SK-N-MC (cell line): ENCODE data around the gene RBMS1.

Experiments used
- DNase-seq: peaks from one replicate; pipeline ENCODE4 v3.0.0-alpha.2; 2011; ENCODE audit warnings: low read depth, low spot score
- H3K27ac ChIP-seq: fragments of 200-600 bp; sonication (generic); 2 replicates; pipeline ENCODE4 v1.5.1; 2016; ENCODE audit warnings: mixed run types
- H3K36me3 ChIP-seq: fragments of 200-600 bp; sonication (generic); 2 replicates; pipeline ENCODE4 v1.6.1; 2017; ENCODE audit warnings: antibody characterized with exemption, low read length, mixed read lengths; ENCODE audit not compliant: insufficient read depth
- H3K4me3 ChIP-seq: fragments of 200-600 bp; sonication (generic); 2 replicates; pipeline ENCODE4 v1.5.1; 2016
- H3K9ac ChIP-seq: fragments of 200-600 bp; sonication (generic); 2 replicates; pipeline ENCODE4 v1.8.0; 2017; ENCODE audit warnings: mixed run types, mixed read lengths; ENCODE audit not compliant: insufficient read length
- H3K9me3 ChIP-seq: fragments of 200-600 bp; sonication (generic); 2 replicates; pipeline ENCODE4 v1.6.1; 2017; ENCODE audit warnings: low read depth, mild to moderate bottlenecking, antibody characterized with exemption, low read length, moderate library complexity, mixed read lengths
- EZH2 ChIP-seq: fragments of 200-600 bp; sonication (generic); IDR thresholded peaks from one replicate; pipeline ENCODE4 v1.6.1; 2017; ENCODE audit warnings: antibody characterized with exemption
- FOXP2 ChIP-seq: optimal IDR thresholded peaks from 2 replicates; pipeline ENCODE3; 2011; ENCODE audit warnings: mild to moderate bottlenecking, moderate library complexity; ENCODE audit not compliant: insufficient read depth; ENCODE audit errors: extremely low read length, control extremely low read depth
- POLR2AphosphoS5 ChIP-seq: IDR thresholded peaks from 2 replicates; pipeline ENCODE4 v1.6.1; 2012; ENCODE audit warnings: mild to moderate bottlenecking, low read depth, low read length, borderline replicate concordance

Gene RBMS1

DNA sequence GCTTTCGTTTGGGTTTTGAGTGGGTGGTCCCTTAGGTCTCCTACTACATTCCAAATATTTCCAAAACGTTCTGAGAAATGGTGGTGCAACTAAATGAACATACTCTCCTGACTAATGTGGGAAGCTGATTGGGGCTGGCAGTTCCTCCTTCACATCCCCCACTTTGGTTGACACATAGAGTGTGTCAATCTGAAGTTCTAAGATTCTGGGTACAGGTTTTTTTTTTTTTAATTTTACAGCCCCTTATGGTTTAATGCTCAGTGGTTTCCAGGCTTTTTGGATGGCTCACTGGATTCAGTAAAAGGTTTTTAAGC lies 235.2 kb downstream of the RBMS1 start:
- TF ChIP-seq FOXP2 (no peak), EZH2 (no peak), POLR2AphosphoS5 (no peak)
- no peak for DNase-seq
- no peaks in the 10 kb centered on the region for H3K9me3 ChIP-seq
- no peak overlapping the region for H3K9ac ChIP-seq
- H3K36me3 ChIP-seq: no peaks in the 10 kb centered on the region
- H3K4me3 ChIP-seq: no peak overlapping the region
- H3K27ac ChIP-seq: no peak overlapping the region

DNA sequence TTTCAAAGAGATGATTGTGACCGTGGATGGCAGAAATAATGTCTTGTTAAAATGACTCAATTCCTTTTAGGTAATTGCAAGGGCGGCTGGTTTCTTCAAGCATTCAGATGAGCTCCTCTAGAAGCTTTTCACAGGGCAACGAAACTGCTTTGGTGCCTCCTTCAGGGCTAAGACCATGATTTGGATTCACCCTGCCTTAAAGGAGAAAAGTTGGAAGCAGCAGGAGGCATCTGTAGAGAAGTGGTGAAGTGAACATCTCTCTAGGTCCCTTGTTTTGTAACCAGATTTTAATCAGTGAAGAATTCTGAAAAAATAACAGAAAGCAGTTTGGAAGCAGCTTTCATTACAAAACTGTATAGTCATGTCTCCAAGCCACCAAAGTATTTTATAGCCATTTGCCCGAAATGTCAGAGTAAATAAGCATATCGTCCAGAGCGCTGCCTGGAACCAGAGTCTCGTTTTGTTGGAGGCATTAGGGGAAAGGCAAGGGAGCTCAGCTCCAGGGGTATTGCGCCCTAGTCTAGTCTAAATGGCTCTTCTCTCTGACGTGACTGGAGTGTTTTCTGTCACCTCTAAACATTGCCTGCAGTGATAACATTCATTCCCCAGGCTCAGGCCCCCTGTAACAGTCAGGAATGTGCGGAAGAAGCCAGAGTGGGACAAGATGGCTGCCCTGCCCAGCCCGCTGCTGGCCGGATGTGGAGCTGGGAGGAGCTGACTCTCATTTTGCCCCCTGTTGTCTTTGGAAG lies 235.7 kb downstream of the RBMS1 start:
- TF ChIP-seq FOXP2 (no peak), EZH2 (no peak), POLR2AphosphoS5 (no peak)
- Histone ChIP-seq H3K36me3 (no peaks in the 10 kb centered on the region), H3K4me3 (no peak overlapping the region), H3K27ac (no peak overlapping the region), H3K9ac (no peak overlapping the region), H3K9me3 (no peaks in the 10 kb centered on the region)
- no peak for DNase-seq

DNA sequence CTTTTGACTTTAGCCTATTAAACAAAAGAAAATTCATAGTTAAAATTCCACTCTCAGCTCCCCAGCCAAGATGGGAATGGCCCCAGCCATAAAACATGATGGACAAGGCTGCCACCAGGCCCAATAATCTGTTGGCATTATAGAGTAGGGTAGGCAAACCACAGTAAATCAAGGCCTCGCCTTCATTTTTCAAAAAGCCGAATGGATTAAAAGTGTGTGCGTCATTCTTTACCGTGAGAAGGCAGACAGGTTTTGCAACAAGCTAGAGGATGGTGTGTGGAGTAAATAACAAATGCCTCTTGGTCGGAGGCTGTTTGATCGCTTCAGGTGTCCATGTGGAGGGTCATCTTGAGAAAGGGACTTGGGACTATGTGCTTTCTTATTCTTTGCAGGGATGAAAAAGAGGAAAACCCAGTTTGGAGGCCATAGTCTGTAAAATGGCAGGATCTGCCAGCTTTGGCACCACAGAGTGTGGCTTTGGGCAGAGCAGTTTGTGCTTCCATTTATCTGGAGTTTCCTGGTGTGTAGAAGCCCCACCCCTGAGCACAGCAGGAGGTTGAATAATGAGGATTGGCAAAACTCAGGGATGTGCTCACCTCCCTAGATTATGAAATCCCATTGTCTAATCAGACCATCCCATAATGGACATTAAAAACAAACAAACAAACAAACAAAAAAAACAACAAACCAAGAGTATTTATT lies 236.4 kb downstream of the RBMS1 start:
- DNase-seq: no peak
- Histone ChIP-seq H3K9ac (no peak overlapping the region), H3K9me3 (no peaks in the 10 kb centered on the region), H3K27ac (no peak overlapping the region), H3K4me3 (no peak overlapping the region), H3K36me3 (no peaks in the 10 kb centered on the region)
- TF ChIP-seq EZH2 (no peak), FOXP2 (no peak), POLR2AphosphoS5 (no peak)

DNA sequence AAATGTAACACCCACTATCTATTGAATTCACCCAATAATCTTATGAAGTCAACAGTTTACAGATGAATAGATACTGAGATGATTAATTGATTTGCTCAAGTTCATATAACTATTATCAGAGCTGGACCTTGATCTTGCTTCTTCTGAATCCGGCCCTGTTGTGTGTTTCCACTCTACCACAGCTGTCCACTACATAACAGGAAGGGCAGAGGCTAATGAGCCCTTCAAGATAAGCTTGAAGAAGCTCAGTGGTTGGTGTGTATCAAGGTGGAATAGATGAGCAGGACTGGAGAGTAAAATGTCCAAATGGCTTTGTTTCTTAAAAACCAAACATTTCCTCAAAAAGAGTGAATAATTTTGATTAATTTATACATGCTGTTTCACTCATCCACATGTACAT lies 237.1 kb downstream of the RBMS1 start:
- no peaks in the 10 kb centered on the region for H3K36me3 ChIP-seq
- no peak overlapping the region for H3K27ac ChIP-seq
- DNase-seq: no peak
- TF ChIP-seq EZH2 (no peak), FOXP2 (no peak), POLR2AphosphoS5 (no peak)
- no peaks in the 10 kb centered on the region for H3K9me3 ChIP-seq
- H3K4me3 ChIP-seq: no peak overlapping the region
- H3K9ac ChIP-seq: no peak overlapping the region

DNA sequence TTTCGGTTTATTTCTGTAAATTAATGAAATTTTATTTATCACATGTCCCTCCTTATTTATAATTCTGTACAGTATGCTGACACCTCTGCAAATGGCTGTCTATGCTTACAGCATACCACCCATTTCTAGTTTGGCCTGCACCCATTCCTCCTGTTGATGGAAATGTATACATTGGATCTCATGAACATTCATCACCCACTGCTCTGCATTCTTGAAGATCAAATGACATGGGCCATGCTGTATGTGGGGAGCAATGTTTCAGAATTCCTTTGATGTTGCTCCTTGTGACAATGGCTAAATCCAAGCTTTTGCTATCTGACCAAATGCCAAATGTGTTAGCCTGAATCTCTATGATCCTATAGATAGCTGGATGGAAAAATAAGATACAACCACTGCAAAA lies 238.2 kb downstream of the RBMS1 start:
- no peaks in the 10 kb centered on the region for H3K9me3 ChIP-seq
- no peak for TF ChIP-seq EZH2
- TF ChIP-seq POLR2AphosphoS5: no peak
- TF ChIP-seq FOXP2: no peak
- no peak overlapping the region for H3K4me3 ChIP-seq
- no peak overlapping the region for H3K9ac ChIP-seq
- DNase-seq: no peak
- no peaks in the 10 kb centered on the region for H3K36me3 ChIP-seq
- no peak overlapping the region for H3K27ac ChIP-seq

DNA sequence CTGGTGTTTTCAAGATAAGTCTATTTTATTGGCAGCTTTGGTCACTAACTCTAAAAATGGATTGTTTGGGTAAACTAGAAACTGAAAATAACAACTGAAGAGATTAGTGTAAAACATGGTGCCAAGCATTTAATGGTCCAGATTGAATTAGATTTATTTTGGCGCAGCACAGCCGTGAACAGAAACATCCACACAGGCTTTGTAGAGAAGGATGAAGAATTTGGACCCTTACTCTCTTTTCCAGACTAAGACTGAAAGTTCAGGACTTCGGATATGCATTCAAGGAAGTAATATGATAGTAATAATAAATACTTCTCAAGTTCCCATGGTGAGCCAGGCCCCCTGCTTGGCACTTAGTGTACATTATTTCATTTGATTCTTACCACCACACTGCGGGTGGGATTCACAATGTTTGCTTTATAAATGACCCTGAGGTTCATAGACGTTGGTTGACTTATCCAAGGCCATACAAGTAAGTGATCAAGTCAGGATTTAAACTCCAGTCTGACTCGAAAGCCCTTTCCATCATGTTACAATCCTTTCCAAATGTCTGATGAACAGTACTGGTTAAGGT lies 239.3 kb downstream of the RBMS1 start:
- Histone ChIP-seq H3K27ac (no peak overlapping the region), H3K9ac (no peak overlapping the region), H3K36me3 (no peaks in the 10 kb centered on the region), H3K4me3 (no peak overlapping the region), H3K9me3 (no peaks in the 10 kb centered on the region)
- no peak for DNase-seq
- TF ChIP-seq EZH2 (no peak), FOXP2 (no peak), POLR2AphosphoS5 (no peak)

DNA sequence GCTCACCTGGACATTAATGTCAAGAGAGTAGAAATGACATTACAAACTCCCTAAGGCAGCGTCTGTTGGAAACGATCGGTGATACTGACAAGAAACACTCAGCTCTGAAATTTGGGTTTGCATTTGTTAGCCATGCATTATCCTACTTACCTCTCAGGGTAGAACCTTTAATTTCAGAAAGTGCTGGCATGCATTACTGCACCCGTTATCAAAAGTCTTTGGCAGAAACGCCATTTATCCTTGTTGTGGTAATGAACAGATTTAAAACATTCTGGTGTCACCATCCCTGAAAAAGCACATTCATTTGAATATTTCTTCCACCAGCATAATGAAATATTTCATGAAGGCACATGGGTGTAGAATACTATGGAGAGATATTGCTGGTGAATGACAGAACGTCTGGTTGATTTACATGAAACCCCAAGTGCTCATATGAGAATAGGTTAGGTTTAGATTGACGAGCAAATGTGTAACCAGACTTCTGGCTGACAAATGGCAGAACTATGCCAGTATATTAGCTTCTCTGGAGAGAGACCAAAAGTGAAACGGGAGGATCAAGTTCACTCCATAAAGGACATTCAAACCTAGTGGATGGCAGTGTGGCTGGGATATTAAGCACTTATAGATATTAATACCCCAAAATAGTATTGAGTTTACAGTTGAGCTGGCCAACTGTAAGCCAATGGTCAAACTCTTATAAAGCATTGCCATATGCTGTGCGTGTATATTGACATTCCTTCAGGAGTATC lies 240.0 kb downstream of the RBMS1 start:
- no peak overlapping the region for H3K27ac ChIP-seq
- no peak for DNase-seq
- H3K4me3 ChIP-seq: no peak overlapping the region
- H3K9ac ChIP-seq: no peak overlapping the region
- H3K36me3 ChIP-seq: no peaks in the 10 kb centered on the region
- no peaks in the 10 kb centered on the region for H3K9me3 ChIP-seq
- no peak for TF ChIP-seq EZH2
- no peak for TF ChIP-seq POLR2AphosphoS5
- no peak for TF ChIP-seq FOXP2

DNA sequence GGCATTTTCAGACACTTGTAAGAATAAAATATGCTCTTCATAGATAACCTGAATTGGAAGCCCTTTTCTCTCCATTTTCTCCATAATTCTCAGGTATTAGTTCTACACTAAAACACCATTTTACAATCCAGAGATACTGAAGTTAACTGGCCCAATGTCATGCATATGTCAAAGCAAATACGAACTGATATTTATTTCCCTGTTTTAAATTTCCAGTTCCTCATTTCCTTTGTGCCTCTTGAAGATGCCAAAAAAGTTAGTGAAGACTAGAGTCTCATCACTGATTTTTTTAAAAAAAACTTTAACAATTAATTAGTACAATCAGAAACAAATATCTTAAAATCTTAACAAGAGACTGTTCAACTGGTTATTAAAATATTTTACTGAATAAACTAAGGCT lies 240.7 kb downstream of the RBMS1 start:
- H3K4me3 ChIP-seq: no peak overlapping the region
- TF ChIP-seq POLR2AphosphoS5: no peak
- H3K9ac ChIP-seq: no peak overlapping the region
- no peak overlapping the region for H3K27ac ChIP-seq
- DNase-seq: no peak
- no peaks in the 10 kb centered on the region for H3K36me3 ChIP-seq
- H3K9me3 ChIP-seq: no peaks in the 10 kb centered on the region

DNA sequence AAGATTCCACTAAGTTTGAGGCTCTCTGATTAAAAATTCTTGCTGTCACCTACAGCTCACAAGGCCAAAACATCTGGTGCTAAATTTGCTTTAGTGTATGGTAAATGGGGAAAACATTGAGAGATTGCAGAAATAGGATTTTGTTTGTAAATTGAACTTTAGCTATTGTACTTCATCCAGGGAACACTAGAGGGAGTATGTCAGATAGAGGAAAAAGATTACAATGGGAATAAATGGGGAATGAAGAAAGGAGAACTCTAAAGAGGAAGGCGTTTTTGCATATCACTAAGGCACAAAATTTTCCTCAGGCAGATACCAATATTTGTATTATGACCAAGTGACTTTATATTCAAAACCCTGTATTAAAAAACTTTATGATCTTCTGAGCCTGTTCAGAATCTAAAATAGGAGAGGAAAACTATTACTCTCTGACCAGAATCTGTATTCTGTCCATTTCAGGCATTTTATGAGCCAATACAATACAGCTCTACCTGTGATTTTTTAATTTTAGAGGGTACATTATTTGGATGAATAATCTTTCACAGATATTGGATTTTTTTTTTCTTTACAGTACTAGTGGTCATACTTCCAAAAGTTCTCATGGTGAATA lies 241.2 kb downstream of the RBMS1 start:
- DNase-seq: peak; percentile 14
- H3K4me3 ChIP-seq: no peak overlapping the region
- no peaks in the 10 kb centered on the region for H3K9me3 ChIP-seq
- no peak overlapping the region for H3K9ac ChIP-seq
- TF ChIP-seq FOXP2 (no peak), EZH2 (no peak), POLR2AphosphoS5 (no peak)
- H3K27ac ChIP-seq: no peak overlapping the region
- no peaks in the 10 kb centered on the region for H3K36me3 ChIP-seq
